ENCODE measurements around the gene HBS1L.

The HBS1L gene

DNA sequence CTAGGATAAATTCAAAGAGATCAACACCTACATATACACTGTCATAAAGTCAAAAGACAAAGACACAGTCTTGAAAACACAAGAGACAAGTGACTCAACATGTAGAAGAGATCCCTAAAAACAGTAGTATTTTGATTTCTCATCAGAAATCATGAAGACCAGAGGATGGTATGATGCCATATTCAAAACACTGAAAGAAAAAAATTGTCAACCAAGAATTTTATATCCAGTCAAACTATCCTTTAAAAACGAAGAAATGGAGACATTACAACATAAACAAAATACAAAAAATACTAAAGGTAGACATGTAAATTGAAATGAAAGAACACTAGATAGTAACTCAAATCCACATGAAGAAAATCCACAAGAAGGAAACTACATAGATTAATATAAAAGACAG is 27.3 kb upstream of the HBS1L start:
- TF ChIP-seq CTCF (IDR thresholded peaks at IDR 0.05; ENCODE audit: borderline replicate concordance, extremely low read depth, low read length, poor library complexity, severe bottlenecking) (no peak), EZH2 (IDR thresholded peaks at IDR 0.05; ENCODE audit: borderline replicate concordance, low read depth, low read length, severe bottlenecking) (no peak)
- no peak overlapping the region for H3K4me2 ChIP-seq (ENCODE audit: insufficient read depth, low read length)
- no peak overlapping the region for H3K9ac ChIP-seq (ENCODE audit: low read depth, low read length)
- ATAC-seq (ENCODE audit: insufficient read depth, low read depth): no peak
- no peak overlapping the region for H3K27ac ChIP-seq (ENCODE audit: low read length)
- H3K4me3 ChIP-seq (ENCODE audit: low read depth in 1 of 2, low read length in 2 of 2): no peak overlapping the region
- H3K4me1 ChIP-seq (ENCODE audit: insufficient read depth, low read length): peaks cover 30% of the 10 kb centered on the region
- no peaks in the 10 kb centered on the region for H4K20me1 ChIP-seq (ENCODE audit: insufficient read depth, low read length)
- no peaks in the 10 kb centered on the region for H3K36me3 ChIP-seq (ENCODE audit: insufficient read depth, low read length)
- peaks cover 17% of the 10 kb centered on the region for H3K9me3 ChIP-seq (ENCODE audit: insufficient read depth, low read length, severe bottlenecking)
- no peaks in the 10 kb centered on the region for H3K27me3 ChIP-seq (ENCODE audit: insufficient read depth, low read length, poor library complexity)
- DNase-seq: no peak
- no peaks in the 10 kb centered on the region for H3K79me2 ChIP-seq (ENCODE audit: insufficient read depth, low read length)
- H2AFZ ChIP-seq (ENCODE audit: low read depth, low read length): no peak overlapping the region

- DNase-seq (no peak), ATAC-seq (ENCODE audit: insufficient read depth, low read depth) (peak; percentile 62; the same call in 2 of the 3 replicates)
- H3K4me3 ChIP-seq (ENCODE audit: low read depth in 1 of 2, low read length in 2 of 2): no peak overlapping the region
- H3K36me3 ChIP-seq (ENCODE audit: insufficient read depth, low read length): no peaks in the 10 kb centered on the region
- TF ChIP-seq CTCF (IDR thresholded peaks at IDR 0.05; ENCODE audit: borderline replicate concordance, extremely low read depth, low read length, poor library complexity, severe bottlenecking): peak; percentile 49
- TF ChIP-seq EZH2 (IDR thresholded peaks at IDR 0.05; ENCODE audit: borderline replicate concordance, low read depth, low read length, severe bottlenecking): no peak
- H2AFZ ChIP-seq (ENCODE audit: low read depth, low read length): no peak overlapping the region; the same call in 1 of the 2 replicates
- no peak overlapping the region for H3K4me2 ChIP-seq (ENCODE audit: insufficient read depth, low read length)
- H4K20me1 ChIP-seq (ENCODE audit: insufficient read depth, low read length): no peaks in the 10 kb centered on the region
- no peaks in the 10 kb centered on the region for H3K79me2 ChIP-seq (ENCODE audit: insufficient read depth, low read length)
- peaks cover 30% of the 10 kb centered on the region for H3K4me1 ChIP-seq (ENCODE audit: insufficient read depth, low read length)
- no peak overlapping the region for H3K9ac ChIP-seq (ENCODE audit: low read depth, low read length)
- H3K27me3 ChIP-seq (ENCODE audit: insufficient read depth, low read length, poor library complexity): no peaks in the 10 kb centered on the region
- H3K9me3 ChIP-seq (ENCODE audit: insufficient read depth, low read length, severe bottlenecking): no peaks in the 10 kb centered on the region
- H3K27ac ChIP-seq (ENCODE audit: low read length): no peak overlapping the region
These were observed 20.4 kb upstream of the HBS1L start for GRCh38 chr6:135075018-135075417.

DNA sequence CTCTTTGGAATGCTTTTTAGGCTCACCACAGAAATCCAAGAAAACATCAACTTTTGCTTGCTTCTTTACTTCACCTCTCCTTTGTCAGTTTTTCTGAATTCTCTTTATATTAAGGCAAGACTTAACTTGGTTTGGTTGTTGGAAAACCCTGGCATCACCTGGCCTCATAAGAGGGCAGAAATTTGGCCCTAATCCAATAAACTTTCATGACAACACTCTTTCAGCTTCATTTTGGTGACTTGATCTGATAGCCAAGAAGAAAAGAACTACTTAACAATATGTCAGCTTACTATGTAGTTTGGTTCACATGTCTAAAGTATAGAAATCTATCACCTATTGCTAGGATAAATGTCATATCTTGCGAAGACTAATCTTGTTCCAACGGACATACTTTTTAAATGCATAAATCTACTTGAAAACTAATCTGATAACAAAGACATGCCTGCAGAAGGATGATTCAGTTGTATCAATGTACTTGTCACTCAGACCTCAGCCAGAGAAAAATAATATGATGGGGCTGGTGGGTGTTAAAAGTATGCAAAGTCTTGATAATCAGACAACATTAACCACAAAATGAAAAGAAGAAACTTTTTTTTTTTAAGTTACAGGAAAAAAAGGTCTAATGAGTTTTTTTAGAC is 19.3 kb upstream of the HBS1L start:
- Histone ChIP-seq H3K4me3 (ENCODE audit: low read depth in 1 of 2, low read length in 2 of 2) (no peak overlapping the region), H3K27me3 (ENCODE audit: insufficient read depth, low read length, poor library complexity) (no peaks in the 10 kb centered on the region), H3K27ac (ENCODE audit: low read length) (no peak overlapping the region), H3K9me3 (ENCODE audit: insufficient read depth, low read length, severe bottlenecking) (no peaks in the 10 kb centered on the region), H3K36me3 (ENCODE audit: insufficient read depth, low read length) (no peaks in the 10 kb centered on the region), H2AFZ (ENCODE audit: low read depth, low read length) (no peak overlapping the region), H4K20me1 (ENCODE audit: insufficient read depth, low read length) (no peaks in the 10 kb centered on the region), H3K4me1 (ENCODE audit: insufficient read depth, low read length) (peaks cover 30% of the 10 kb centered on the region), H3K4me2 (ENCODE audit: insufficient read depth, low read length) (no peak overlapping the region), H3K79me2 (ENCODE audit: insufficient read depth, low read length) (no peaks in the 10 kb centered on the region), H3K9ac (ENCODE audit: low read depth, low read length) (no peak overlapping the region)
- TF ChIP-seq CTCF (IDR thresholded peaks at IDR 0.05; ENCODE audit: borderline replicate concordance, extremely low read depth, low read length, poor library complexity, severe bottlenecking) (no peak), EZH2 (IDR thresholded peaks at IDR 0.05; ENCODE audit: borderline replicate concordance, low read depth, low read length, severe bottlenecking) (no peak)
- DNase-seq (no peak), ATAC-seq (ENCODE audit: insufficient read depth, low read depth) (no peak)

Measured in DND-41 (cell line).